Measurements from ENCODE around the gene OCSTAMP.

GRCh38 chr20:46578745-46579144 is 28.3 kb upstream of the OCSTAMP start:
- no peak for TF ChIP-seq POLR2A (IDR thresholded peaks at IDR 0.05)
- TF ChIP-seq, protein P1, sequence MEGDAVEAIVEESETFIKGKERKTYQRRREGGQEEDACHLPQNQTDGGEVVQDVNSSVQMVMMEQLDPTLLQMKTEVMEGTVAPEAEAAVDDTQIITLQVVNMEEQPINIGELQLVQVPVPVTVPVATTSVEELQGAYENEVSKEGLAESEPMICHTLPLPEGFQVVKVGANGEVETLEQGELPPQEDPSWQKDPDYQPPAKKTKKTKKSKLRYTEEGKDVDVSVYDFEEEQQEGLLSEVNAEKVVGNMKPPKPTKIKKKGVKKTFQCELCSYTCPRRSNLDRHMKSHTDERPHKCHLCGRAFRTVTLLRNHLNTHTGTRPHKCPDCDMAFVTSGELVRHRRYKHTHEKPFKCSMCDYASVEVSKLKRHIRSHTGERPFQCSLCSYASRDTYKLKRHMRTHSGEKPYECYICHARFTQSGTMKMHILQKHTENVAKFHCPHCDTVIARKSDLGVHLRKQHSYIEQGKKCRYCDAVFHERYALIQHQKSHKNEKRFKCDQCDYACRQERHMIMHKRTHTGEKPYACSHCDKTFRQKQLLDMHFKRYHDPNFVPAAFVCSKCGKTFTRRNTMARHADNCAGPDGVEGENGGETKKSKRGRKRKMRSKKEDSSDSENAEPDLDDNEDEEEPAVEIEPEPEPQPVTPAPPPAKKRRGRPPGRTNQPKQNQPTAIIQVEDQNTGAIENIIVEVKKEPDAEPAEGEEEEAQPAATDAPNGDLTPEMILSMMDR (IDR thresholded peaks at IDR 0.05) = no peak
